HG03103 (cell line): Measurements from ENCODE around the gene INMT.
"Not testable (repeated sequence)": the region's sequence is repeated elsewhere in the genome, so short reads cannot be mapped to it uniquely, and the experiment has no call there.

Experiments
- ATAC-seq: cut with Tn5 transposase; IDR thresholded peaks from one replicate; pipeline ENCODE4 v1.9.1; 2021; ENCODE audit warnings: low read depth; ENCODE audit not compliant: unreplicated experiment

Gene INMT

DNA sequence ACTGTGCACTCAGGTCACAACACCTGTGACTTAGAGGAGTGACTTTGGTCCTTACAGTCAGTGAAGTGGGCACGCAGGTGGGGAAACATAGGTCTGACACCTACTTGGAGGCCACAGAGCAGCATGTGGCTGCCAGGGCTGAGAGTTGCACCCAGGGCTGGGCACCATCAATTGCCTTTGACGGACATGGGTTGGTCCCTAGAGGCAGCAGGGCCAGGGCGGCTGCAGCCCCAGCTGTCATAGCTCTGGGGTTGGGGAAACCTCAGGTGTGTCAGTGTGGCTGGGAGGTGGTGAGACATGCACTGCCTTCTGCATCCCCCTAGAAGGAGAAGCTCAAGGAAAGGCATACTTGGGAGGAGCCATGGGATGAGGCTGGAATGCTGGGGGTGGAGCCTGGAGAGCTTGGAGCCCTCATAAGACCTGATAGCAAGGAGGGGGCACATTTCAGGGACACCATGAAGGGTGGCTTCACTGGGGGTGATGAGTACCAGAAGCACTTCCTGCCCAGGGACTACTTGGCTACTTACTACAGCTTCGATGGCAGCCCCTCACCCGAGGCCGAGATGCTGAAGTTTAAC is at the start of gene INMT:
INMT (plus strand) TSS at position 440 of the 578 bp plus-strand sequence; CDS start at position 456, 16 bp downstream.
- no peak for ATAC-seq

DNA sequence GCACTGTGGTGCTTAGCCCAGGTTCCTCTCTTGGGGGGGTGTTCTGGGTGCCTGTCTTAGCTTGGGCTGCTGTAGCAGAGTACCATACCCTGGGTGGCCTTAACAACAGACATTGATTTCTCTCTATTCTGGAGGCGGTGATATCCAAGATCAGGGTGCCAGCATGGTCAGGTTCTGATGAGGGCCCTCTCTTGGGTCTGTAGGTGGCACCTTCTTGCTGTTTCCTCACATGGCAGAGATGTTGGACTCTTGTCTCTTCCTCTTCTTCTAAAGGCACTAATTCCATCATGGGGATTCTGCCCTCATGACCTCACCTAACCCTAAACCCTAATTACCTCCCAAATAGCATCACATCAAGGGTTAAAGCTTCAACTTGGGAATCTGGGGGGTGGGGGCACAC is 49.7 kb upstream of the INMT start:
- ATAC-seq, result no peak

DNA sequence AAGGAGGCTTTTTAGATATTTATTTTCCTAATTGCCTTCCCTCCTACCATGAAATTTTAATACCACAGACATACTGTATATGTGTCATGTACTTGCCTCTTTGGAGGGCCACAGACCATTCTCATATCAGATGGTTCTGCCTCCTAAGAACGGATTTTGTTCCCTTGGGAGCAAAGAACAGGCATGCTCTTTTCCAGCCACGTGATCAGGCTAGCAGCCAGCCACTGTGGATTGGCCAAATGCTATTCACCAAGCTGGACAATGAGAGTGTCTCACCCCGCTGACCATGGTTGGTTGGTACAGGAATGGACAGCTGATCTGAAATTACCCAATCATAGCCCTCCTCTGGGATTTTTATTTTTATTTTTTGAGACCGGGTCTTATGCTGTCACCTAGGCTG is 48.2 kb upstream of the INMT start:
- no peak for ATAC-seq

DNA sequence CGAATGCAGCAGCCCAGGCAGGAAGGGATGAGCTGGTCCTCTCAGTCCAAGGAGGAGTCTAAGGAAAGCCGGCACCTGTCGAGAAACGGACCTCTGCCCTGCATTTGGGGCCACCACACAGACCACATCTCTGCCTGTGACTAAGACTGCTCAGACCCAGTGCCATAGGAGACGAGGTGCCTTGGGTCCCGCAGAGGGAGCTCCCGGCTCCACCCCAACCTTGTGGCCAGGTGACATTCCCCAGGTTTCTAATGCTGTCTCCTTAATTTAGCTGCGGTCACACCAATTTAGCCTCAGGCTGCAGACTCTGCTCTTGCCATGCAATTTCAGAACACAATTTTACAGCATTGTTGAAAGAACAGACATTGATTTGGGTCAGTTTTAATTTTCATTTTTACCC is 46.9 kb upstream of the INMT start:
- ATAC-seq, result no peak

DNA sequence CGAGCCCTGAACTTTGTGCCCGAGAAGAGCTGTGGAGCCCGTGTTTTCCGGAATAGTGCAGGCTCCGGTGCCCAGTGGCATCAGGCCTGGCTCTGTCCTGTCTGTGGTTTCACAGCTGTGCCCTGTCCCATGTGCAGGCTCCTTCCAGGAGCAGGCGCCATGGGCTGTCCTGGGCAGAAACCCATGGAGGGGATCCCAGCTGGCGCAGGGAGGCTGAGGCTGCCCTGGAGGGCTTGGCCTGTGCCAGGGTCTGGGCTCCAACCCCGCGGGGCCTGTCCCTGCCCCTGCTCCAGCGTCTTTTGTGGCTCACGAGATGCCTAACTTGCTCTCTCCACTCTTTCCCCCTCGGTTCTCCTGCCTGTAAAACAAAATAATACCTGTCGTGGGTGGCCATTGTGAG is 46.3 kb upstream of the INMT start:
- ATAC-seq, result no peak

DNA sequence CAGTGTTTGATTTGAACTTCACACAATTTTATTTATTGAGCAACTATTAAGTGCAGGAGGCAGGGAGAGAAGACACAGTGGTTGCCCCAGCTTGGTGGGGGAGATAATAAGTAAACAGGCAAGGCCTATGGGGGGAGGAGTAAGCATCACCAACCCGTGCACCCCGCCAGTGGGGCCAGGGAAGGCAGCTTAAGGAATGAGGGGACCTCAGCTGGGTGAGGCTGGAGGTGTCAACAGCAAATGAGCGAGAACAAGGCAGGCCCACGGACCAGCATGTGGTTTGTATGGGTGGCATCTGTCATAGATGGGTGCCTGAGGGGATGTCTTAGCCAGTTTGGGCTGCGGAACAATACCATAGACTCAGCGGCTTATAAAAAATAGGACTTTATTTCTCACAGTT is 45.6 kb upstream of the INMT start:
- ATAC-seq, result no peak

DNA sequence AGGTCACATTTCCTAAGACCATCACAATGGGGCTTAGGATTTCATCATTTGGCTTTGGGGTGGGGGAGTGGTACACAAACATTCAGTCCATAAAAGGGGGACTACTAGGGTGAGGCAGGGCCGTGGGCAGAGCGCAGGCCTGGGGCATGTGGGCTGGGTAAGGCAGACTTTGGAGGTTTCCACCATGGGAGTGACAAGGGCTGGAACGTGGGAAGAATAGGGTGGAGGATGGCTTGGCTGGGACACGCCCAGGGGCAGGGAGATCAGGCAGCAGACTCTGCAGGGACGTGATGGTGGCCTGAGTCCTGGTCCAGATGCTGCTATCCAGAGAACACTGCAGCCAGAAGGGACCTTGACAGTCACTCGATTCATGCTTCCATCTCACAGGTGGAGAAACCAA is 45.0 kb upstream of the INMT start:
- no peak for ATAC-seq

DNA sequence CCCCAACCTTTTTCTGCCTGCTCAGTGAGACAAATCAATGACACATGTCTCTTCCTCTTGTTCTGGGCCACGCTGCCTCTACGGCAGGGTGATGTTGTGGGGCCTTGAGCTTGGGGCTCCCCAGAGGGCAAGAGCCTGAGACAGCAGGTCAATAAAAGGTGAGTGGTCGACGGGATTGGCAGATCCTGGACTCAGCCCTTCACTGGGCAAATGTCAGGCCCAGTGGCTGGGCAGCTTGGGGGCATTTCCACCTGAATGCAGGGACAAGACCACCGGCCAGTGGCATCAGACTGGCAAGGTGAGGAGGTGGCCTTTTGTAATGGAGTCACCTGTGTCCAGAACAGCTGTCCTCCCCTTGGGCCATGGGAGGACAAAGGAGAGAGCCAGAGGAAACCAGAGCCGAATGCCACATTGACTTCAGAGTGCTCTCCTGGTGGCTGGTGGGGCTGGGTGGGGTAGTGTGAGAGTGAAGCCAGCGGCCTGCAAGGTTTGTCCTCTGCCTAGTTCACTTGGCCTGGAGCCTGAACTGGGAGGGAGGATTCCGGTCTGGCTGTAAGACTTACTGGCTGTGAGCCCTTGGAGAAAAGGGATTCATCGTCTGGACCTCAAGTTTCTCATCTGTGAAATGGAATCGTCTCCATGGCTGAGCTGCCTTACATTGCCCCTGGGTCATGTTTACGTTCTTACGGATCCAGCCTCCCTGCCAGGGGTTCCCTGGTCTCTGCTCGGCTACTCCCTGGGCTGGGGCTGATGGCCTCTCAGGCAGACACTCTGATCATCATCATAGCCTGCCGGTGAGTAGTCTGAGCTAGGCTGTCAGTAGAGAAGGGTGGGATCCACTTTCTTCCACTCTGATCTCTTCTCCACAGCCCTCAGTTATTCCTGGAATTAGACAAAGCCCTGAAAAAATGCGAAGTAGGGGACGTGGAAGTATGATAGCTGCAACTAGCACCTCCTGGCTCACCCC is 44.3 kb upstream of the INMT start:
- ATAC-seq, result no peak

DNA sequence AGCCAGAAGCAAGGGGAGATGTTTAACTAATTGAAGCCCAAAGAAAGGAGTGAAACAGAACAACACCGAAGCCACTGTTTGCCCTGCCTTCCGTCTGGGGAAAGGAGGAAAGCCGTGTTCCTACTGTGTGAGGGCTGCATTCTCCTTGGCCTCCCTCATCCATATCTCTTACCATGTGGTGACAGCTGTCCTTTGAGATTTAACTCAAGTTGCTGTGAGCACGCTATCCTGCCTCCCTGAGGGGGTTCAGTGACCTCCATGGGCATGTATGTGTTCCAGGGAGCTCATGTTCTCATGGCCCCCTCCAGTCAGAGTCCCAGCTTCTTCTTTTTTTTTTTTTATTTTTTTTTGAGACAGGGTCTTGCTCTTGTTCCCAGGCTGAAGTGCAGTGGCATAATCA is 43.5 kb upstream of the INMT start:
- no peak for ATAC-seq

DNA sequence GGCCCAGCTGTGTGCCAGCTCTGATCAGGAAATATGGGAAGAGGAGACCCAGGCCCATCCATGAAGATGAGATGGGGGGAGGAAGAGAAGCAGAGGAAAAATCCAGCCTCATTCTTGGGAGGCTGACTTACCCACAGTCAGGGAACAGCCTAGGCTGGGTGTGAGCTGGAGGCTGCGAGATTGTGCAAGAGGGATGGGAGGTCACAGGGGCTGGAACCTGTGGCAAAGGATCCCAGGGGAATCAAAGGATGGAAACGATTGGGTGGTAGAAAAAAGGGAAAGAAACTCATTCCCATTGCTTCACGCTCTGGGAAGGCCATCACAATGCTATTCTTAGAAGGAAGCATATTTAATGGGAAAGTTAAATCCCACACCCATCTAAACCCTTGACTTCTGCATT is 43.0 kb upstream of the INMT start:
- ATAC-seq, result no peak

DNA sequence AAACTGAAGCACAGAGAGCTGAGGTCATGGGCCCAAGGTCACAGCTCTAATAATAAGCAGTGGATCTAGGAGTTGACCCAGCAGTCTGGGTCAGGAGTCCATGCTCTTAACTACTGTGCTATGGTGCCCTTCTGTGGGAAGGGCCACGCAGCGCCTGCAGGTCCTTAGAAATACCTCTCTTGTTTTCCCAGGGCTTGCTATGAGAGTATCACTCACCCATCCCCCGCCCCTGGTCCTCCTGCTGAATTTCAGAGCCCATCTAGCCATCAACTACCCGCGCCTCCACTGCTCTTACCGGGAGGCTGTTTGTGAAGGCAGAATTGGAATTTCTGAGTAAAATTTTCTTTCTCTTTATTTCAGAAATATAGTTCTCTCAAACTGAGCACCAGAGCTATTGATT is 42.4 kb upstream of the INMT start:
- no peak for ATAC-seq

DNA sequence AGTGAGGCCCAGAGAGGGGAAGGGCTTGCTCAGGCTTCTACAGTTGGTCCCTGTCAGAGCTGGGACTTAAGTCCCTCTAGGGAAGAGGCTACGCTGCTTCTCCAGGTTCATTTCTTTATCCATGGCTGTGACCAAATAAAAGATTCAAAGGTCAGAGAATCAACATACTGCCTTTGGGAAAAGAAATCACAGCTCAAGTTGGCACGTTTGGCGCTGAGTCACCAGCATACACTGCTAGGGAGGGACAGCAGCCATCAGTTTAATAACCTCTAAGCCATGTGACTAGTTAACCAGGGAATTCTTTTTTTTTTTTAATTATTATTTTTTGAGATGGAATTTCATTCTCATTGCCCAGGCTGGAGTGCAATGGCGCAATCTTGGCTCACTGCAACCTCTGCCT is 41.3 kb upstream of the INMT start:
- no peak for ATAC-seq

DNA sequence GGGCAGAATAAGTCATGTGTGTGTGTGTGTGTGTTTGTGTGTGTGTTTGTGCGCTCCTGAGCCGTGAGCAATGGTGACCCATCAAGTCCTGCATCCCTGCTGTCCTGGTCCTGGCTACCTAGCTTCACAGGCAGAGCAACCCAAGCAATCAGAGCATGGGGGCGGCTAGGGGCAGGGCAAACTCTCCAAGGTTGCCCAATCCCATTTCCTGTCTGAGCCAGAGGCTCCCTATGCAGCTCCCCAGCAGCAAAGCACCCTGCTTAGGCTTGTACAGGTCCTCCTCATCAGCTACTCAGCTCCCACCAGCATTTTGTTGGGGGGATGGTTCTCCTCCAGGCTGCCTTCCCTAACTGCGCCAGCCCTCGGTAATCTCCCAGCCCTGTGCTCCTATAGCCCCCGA is 38.5 kb upstream of the INMT start:
- no peak for ATAC-seq

DNA sequence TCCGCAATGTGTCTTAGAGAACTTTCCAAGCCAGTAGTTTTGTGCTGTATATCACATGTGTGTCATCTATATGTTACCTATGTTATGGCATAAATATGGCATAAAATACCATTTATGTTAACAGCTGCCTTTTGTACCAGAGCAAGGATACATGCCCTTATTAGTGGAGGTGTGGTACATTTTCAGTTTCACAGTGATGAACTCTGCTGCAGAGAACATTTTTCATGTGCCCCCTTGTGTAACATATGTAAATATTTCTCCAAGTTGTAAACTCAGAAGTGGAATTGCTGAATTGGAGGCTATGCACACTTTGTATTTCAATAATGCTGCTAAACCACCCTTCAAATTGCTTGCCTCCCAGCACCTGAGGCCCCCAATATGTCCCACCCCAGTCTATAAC is 37.8 kb upstream of the INMT start:
- no peak for ATAC-seq

DNA sequence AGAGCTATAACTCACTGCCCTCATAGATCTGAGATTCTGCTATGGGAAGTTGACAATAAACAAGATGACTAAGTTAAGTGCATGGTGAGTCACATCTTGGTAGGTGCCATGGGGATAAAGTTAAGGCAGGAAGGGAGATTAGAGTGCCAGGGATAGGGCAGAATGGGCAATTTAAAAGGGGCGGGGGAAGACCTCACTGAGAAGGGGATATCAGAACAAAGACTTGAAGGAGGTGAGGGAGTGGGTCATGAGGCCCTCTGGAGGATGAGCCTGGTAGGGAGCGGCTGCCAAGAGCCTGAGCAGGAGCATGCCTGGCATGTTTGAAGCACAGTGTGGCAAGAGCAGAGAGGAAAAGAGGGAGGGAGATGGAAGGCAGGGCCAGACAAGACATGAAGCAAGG is 34.8 kb upstream of the INMT start:
- no peak for ATAC-seq

DNA sequence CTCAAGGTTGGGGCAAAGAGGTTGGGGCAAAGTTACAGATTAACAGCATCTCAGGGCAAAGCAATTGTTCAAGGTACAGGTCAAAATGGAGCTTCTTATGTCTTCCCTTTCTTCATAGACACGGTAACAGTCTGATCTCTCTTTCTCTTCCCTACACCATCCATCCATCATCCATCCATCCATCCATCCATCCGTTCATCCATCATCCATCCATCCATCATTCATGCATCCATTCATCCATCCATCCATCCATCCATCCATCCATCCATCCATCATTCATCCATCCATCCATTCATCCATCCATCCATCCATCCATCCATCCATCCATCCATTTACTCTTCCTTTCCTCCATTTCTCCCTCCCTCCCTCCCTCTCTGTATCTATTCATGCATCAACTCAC is 32.5 kb upstream of the INMT start:
- ATAC-seq, result not testable (repeated sequence)

DNA sequence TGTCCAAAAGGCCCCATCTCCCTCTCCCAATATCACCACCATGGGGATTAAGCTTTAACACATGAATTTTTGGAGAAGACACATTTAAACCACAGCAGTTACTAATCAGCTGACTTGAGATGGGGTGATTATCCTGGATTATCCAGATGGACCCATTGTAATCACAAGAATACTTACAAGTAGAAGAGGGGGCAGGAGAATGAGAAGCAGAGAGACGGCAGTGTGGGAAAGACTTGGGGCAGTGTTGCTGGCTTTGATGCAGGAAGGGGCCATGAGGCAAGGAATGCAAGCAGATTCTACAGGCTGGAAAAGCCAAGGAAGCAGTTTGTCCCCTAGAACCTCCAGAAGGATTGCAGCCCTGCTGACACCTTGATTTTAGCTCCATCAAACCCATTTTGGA is 30.7 kb upstream of the INMT start:
- ATAC-seq, result no peak

DNA sequence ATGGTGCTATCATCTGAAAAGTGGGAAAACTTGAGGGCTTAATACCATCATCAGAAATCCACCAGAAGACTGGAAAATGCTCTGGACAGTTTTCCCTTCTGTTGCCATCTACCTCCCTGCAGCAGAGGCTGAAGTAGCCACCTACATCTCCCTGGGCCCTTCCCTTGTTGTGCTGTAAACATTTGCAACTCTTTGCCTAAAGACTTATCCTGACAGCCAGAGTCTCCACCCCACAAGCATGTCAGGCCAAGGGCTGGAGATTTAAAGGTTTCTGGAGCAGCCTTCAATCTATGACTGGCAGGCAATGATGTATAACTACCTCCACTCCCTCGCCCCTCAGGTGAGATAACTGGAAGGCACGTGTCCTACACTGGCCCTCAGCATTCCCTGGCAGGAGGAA is 29.7 kb upstream of the INMT start:
- ATAC-seq, result no peak

DNA sequence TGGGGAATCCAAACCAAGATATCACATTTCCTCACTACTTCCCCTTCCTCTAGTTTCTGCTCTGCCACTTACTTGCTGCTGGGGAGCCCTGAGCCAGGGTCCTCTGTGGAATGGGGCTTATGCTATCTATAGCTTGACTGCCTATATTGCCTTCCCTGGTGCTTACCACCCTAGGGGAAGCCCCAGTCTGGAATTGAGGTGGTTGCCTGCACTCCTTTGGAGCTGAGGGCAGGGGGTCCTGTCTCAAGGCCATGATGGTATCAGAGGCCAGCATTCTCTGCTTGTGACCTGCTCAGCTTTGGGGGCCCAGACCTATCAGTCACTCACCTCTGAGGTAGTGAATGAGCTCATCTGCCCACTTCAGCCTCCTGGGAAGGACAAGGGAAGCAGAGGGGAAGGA is 29.3 kb upstream of the INMT start:
- no peak for ATAC-seq

DNA sequence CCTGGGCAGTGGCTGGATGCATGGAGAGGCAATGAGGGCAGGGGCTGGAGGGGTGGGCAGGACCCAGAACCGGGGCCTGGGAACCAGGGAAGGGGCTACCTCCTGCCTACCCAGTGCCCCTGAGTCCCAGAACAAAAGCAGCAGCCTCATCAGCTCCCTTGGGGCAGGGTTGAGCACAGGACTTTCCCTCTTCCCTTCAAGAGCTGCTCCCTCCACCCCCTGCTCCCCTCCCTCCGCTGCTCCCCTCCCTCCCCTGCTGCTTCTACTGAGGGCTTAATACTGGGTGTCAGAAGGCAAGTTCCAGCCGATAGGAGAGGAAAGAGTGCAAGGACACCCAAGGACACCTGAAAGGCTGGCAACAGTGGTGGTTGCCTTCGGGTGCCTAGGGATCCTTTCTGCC is 28.2 kb upstream of the INMT start:
- no peak for ATAC-seq

DNA sequence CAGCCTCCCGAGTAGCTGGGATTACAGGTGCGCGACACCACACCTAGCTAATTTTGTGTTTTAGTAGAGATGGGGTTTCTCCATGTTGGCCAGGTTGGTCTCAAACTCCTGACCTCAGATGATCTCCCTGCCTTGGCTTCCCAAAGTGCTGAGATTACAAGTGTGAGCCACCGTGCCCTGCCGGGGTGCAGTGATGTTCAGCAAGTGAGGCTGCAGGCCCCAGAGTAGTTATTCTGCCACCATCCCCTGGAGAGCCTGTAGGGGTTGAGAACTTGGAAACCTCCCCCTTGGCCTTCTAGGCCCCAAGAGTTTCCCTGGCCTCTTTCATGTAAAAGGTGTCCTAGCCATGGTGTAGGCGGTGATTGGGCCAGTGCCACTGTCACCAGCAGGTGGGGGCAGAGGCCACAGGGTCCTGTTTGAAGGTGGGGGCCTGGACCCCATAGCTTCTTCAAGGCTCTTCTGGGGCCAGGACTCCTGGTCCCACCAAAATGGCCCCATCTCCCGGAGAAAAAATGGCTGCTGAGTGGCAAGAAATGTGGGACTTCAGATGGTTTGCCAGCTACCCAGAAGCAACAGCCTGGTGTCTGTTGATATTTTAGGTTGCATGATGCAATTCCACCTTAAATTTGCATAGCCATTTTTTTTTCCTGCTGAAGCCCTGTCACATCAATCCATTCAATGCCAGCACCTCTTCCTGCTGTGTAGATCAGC is 25.5 kb upstream of the INMT start:
- no peak for ATAC-seq
